ENCODE data around the gene METAP1D.

The METAP1D gene

GRCh38 chr2:172080641-172081220 lies 81.0 kb downstream of the METAP1D start:
- no peak for DNase-seq (ENCODE audit: low spot score)

- no peak for DNase-seq (ENCODE audit: low spot score)
These were observed 81.7 kb downstream of the METAP1D start for GRCh38 chr2:172081221-172082022.

GRCh38 chr2:172082105-172082943 lies 82.6 kb downstream of the METAP1D start:
- DNase-seq (ENCODE audit: low spot score), result no peak

GRCh38 chr2:172082944-172083627 lies 83.3 kb downstream of the METAP1D start:
- DNase-seq (ENCODE audit: low spot score), result no peak

- DNase-seq (ENCODE audit: low spot score), result no peak
These were observed 84.1 kb downstream of the METAP1D start for GRCh38 chr2:172083628-172084394.

- DNase-seq (ENCODE audit: low spot score), result no peak
These were observed 84.6 kb downstream of the METAP1D start for GRCh38 chr2:172084395-172084644.

GRCh38 chr2:172084645-172085459 lies 85.1 kb downstream of the METAP1D start:
- peak; percentile 81 for DNase-seq (ENCODE audit: low spot score)

GRCh38 chr2:172085460-172086159 lies 85.9 kb downstream of the METAP1D start, which contains the start of gene DLX1:
DLX1 (plus strand) TSS chr2:172085507; CDS start chr2:172085678, 171 bp downstream.
- DNase-seq (ENCODE audit: low spot score), result no peak

GRCh38 chr2:172086241-172087206 lies 86.8 kb downstream of the METAP1D start:
- DNase-seq (ENCODE audit: low spot score), result no peak

- no peak for DNase-seq (ENCODE audit: low spot score)
These were observed 87.5 kb downstream of the METAP1D start for GRCh38 chr2:172087207-172087779.

GRCh38 chr2:172087780-172088244 lies 88.1 kb downstream of the METAP1D start:
- no peak for DNase-seq (ENCODE audit: low spot score)

GRCh38 chr2:172088245-172089004 lies 88.7 kb downstream of the METAP1D start:
- DNase-seq (ENCODE audit: low spot score), result no peak

GRCh38 chr2:172089005-172089504 lies 89.3 kb downstream of the METAP1D start:
- DNase-seq (ENCODE audit: low spot score), result no peak

- DNase-seq (ENCODE audit: low spot score), result no peak
These were observed 89.9 kb downstream of the METAP1D start for GRCh38 chr2:172089633-172090032.

GRCh38 chr2:172090044-172090961 lies 90.5 kb downstream of the METAP1D start:
- DNase-seq (ENCODE audit: low spot score), result no peak

- DNase-seq (ENCODE audit: low spot score), result no peak
These were observed 91.4 kb downstream of the METAP1D start for GRCh38 chr2:172091000-172091641.

All from putamen (tissue), 1 donor.